ENCODE data around the gene SEPTIN12.
"Not testable (repeated sequence)": the region's sequence is repeated elsewhere in the genome, so short reads cannot be mapped to it uniquely, and the experiment has no call there.

SEPTIN12 gene

GRCh38 chr16:4784444-4784987 is 3.6 kb downstream of the SEPTIN12 start:
- in situ Hi-C loops (cut with MboI; ENCODE audit: low sequenced_read_pairs) = not testable (repeated sequence)

GRCh38 chr16:4783951-4784336 is 4.2 kb downstream of the SEPTIN12 start:
- in situ Hi-C loops (cut with MboI; ENCODE audit: low sequenced_read_pairs) = no loop called here

GRCh38 chr16:4783251-4783950 is 4.7 kb downstream of the SEPTIN12 start:
- in situ Hi-C loops (cut with MboI; ENCODE audit: low sequenced_read_pairs) = no loop called here

GRCh38 chr16:4780235-4780634 is 7.9 kb downstream of the SEPTIN12 start:
- in situ Hi-C loops (cut with MboI; ENCODE audit: low sequenced_read_pairs) = no loop called here

GRCh38 chr16:4778050-4778392 is 10.1 kb downstream of the SEPTIN12 start:
- in situ Hi-C loops (cut with MboI; ENCODE audit: low sequenced_read_pairs) = no loop called here

GRCh38 chr16:4777339-4778049 is 10.7 kb downstream of the SEPTIN12 start:
- in situ Hi-C loops (cut with MboI; ENCODE audit: low sequenced_read_pairs) = no loop called here

- in situ Hi-C loops (cut with MboI; ENCODE audit: low sequenced_read_pairs) = no loop called here
These were observed 11.9 kb downstream of the SEPTIN12 start for GRCh38 chr16:4776141-4776705.

- in situ Hi-C loops (cut with MboI; ENCODE audit: low sequenced_read_pairs) = no loop called here
These were observed 13.1 kb downstream of the SEPTIN12 start for GRCh38 chr16:4775005-4775404.

- in situ Hi-C loops (cut with MboI; ENCODE audit: low sequenced_read_pairs) = no loop called here
These were observed 15.8 kb downstream of the SEPTIN12 start for GRCh38 chr16:4772351-4772750.

- in situ Hi-C loops (cut with MboI; ENCODE audit: low sequenced_read_pairs) = no loop called here
These were observed 16.5 kb downstream of the SEPTIN12 start for GRCh38 chr16:4771646-4772045.

GRCh38 chr16:4769306-4769638 is 18.9 kb downstream of the SEPTIN12 start:
- in situ Hi-C loops (cut with MboI; ENCODE audit: low sequenced_read_pairs) = no loop called here

- in situ Hi-C loops (cut with MboI; ENCODE audit: low sequenced_read_pairs) = no loop called here
These were observed 19.4 kb downstream of the SEPTIN12 start for GRCh38 chr16:4768549-4769305.

- in situ Hi-C loops (cut with MboI; ENCODE audit: low sequenced_read_pairs) = no loop called here
These were observed 20.1 kb downstream of the SEPTIN12 start for GRCh38 chr16:4767872-4768548.

GRCh38 chr16:4766875-4767628 is 21.1 kb downstream of the SEPTIN12 start, which contains the start of gene ZNF500:
Gene ZNF500, minus strand, starts transcription at chr16:4767162. Its CDS starts 1,184 bp downstream, at chr16:4765978.
- in situ Hi-C loops (cut with MboI; ENCODE audit: low sequenced_read_pairs) = no loop called here

- in situ Hi-C loops (cut with MboI; ENCODE audit: low sequenced_read_pairs) = no loop called here
These were observed 22.4 kb downstream of the SEPTIN12 start for GRCh38 chr16:4765511-4766474.

GRCh38 chr16:4763791-4764190 is 24.4 kb downstream of the SEPTIN12 start:
- in situ Hi-C loops (cut with MboI; ENCODE audit: low sequenced_read_pairs) = no loop called here

- in situ Hi-C loops (cut with MboI; ENCODE audit: low sequenced_read_pairs) = no loop called here
These were observed 25.9 kb downstream of the SEPTIN12 start for GRCh38 chr16:4762205-4762604.

- in situ Hi-C loops (cut with MboI; ENCODE audit: low sequenced_read_pairs) = no loop called here
These were observed 27.8 kb downstream of the SEPTIN12 start for GRCh38 chr16:4760221-4760910.
